AG09319 (cell line): ENCODE data around the gene ZBTB16.

ENCODE experiments used
- DNase-seq: peaks from one replicate; pipeline ENCODE4 v3.0.0-alpha.2; 2010; ENCODE audit warnings: low read depth; ENCODE audit errors: extremely low read depth
- CTCF ChIP-seq: IDR thresholded peaks from 2 replicates; pipeline ENCODE4 v1.5.1; 2011; ENCODE audit warnings: low read depth, mild to moderate bottlenecking, inconsistent platforms, low read length, moderate library complexity

ZBTB16 gene

GRCh38 chr11:114098927-114099326 is 39.4 kb downstream of the ZBTB16 start:
- no peak for DNase-seq
- TF ChIP-seq CTCF = no peak

- TF ChIP-seq CTCF = no peak
- DNase-seq = no peak
Observed at GRCh38 chr11:114099392-114100178, 40.1 kb downstream of the ZBTB16 start.

- TF ChIP-seq CTCF = no peak
- DNase-seq = no peak
Observed at GRCh38 chr11:114102993-114103896, 43.7 kb downstream of the ZBTB16 start.

GRCh38 chr11:114105611-114106010 is 46.1 kb downstream of the ZBTB16 start:
- DNase-seq = no peak
- TF ChIP-seq CTCF = no peak

GRCh38 chr11:114106047-114106446 is 46.5 kb downstream of the ZBTB16 start:
- DNase-seq = no peak
- no peak for TF ChIP-seq CTCF

GRCh38 chr11:114106986-114107385 is 47.5 kb downstream of the ZBTB16 start:
- DNase-seq = no peak
- no peak for TF ChIP-seq CTCF
